HEK293 (cell line): ENCODE measurements around the gene RBBP8NL.
A peak's percentile ranks its signal among the peaks of the same experiment; 100 is the strongest.
"Not testable (repeated sequence)": the region's sequence is repeated elsewhere in the genome, so short reads cannot be mapped to it uniquely, and the experiment has no call there.

Experiments used
- CTCF ChIA-PET: fragments of 350-600 bp; formaldehyde crosslinking; extraction: SDS; loops from one replicate; lab custom pipeline; 2021; ENCODE audit warnings: antibody characterized with exemption; lab: Yijun Ruan, JAX
- POLR2A ChIA-PET: fragments of 300-600 bp; formaldehyde crosslinking; extraction: SDS; loops from one replicate; lab custom pipeline; 2020; ENCODE audit warnings: antibody characterized with exemption, inconsistent platforms; lab: Yijun Ruan, JAX
- H3K27ac ChIP-seq: fragments of 200-500 bp; sonication (Bioruptor generic); 2 replicates; pipeline ENCODE4 v1.5.1; 2014; ENCODE audit warnings: low read depth, low read length, control low read depth, inconsistent platforms; ENCODE audit errors: extremely low read depth
- H3K36me3 ChIP-seq, 2 experiments: fragments of 200-500 bp in 1 of 2; sonication (Bioruptor generic) in 1 of 2; 1 replicate in 1 of 2; 2 replicates in 1 of 2; pipeline ENCODE4 v1.5.1; 2014 to 2017; ENCODE audit warnings: inconsistent platforms in 2 of 2, low read length in 2 of 2; ENCODE audit not compliant: control insufficient read depth in 2 of 2, insufficient read depth in 1 of 2
- H3K4me1 ChIP-seq: fragments of 200-500 bp; sonication (Bioruptor generic); 2 replicates; pipeline ENCODE4 v1.5.1; 2014; ENCODE audit warnings: mild to moderate bottlenecking, low read length, inconsistent platforms; ENCODE audit not compliant: control insufficient read depth, insufficient read depth
- H3K4me3 ChIP-seq: 2 replicates; pipeline ENCODE4 v1.5.1; 2011; ENCODE audit warnings: low read depth, mild to moderate bottlenecking, control low read depth, low read length, moderate library complexity
- H3K9me3 ChIP-seq: fragments of 200-500 bp; sonication (Bioruptor generic); 2 replicates; pipeline ENCODE4 v1.5.1; 2014; ENCODE audit warnings: low read depth, low read length, inconsistent platforms; ENCODE audit not compliant: control insufficient read depth, insufficient read depth
- EGR2 ChIP-seq: fragments of 450-650 bp; formaldehyde crosslinking; IDR thresholded peaks from 2 replicates; pipeline ENCODE4 v1.5.1; 2016; ENCODE audit warnings: low read depth, missing biosample characterization, missing genetic modification characterization
- GLIS2 ChIP-seq: fragments of 450-650 bp; formaldehyde crosslinking; IDR thresholded peaks from 2 replicates; pipeline ENCODE4 v1.5.1; 2016; ENCODE audit warnings: missing biosample characterization, missing genetic modification characterization
- KLF7 ChIP-seq: fragments of 450-650 bp; formaldehyde crosslinking; IDR thresholded peaks from 2 replicates; pipeline ENCODE4 v1.5.1; 2016; ENCODE audit warnings: missing biosample characterization, missing genetic modification characterization, borderline replicate concordance
- SCRT1 ChIP-seq: fragments of 450-650 bp; formaldehyde crosslinking; IDR thresholded peaks from 2 replicates; pipeline ENCODE4 v1.5.1; 2016; ENCODE audit warnings: missing biosample characterization, missing genetic modification characterization, borderline replicate concordance
- YY2 ChIP-seq: fragments of 450-650 bp; formaldehyde crosslinking; IDR thresholded peaks from 2 replicates; pipeline ENCODE4 v1.5.1; 2016; ENCODE audit warnings: missing biosample characterization, missing genetic modification characterization
- ZFHX2 ChIP-seq: fragments of 450-650 bp; formaldehyde crosslinking; conservative IDR thresholded peaks from 2 replicates; pipeline ENCODE4 v1.5.1; 2016; ENCODE audit warnings: missing biosample characterization, missing genetic modification characterization
- ZNF223 ChIP-seq: fragments of 450-650 bp; formaldehyde crosslinking; IDR thresholded peaks from 2 replicates; pipeline ENCODE4 v1.5.1; 2016; ENCODE audit warnings: missing biosample characterization, missing genetic modification characterization
- ZNF324 ChIP-seq: fragments of 450-650 bp; formaldehyde crosslinking; IDR thresholded peaks from 2 replicates; pipeline ENCODE4 v1.5.1; 2016; ENCODE audit warnings: missing biosample characterization, missing genetic modification characterization
- ZNF596 ChIP-seq: fragments of 450-650 bp; IDR thresholded peaks from 2 replicates; pipeline ENCODE4 v1.5.0; 2018; ENCODE audit warnings: missing biosample characterization, mild to moderate bottlenecking, missing genetic modification characterization, moderate library complexity
- ZNF600 ChIP-seq: fragments of 450-650 bp; formaldehyde crosslinking; IDR thresholded peaks from 2 replicates; pipeline ENCODE4 v1.5.1; 2016; ENCODE audit warnings: missing biosample characterization, missing genetic modification characterization
- ZNF677 ChIP-seq: fragments of 450-650 bp; IDR thresholded peaks from 2 replicates; pipeline ENCODE4 v1.5.0; 2018; ENCODE audit warnings: missing biosample characterization, mild to moderate bottlenecking, missing genetic modification characterization, moderate library complexity
- ZNF747 ChIP-seq: fragments of 450-650 bp; formaldehyde crosslinking; IDR thresholded peaks from 2 replicates; pipeline ENCODE4 v1.5.1; 2016; ENCODE audit warnings: missing biosample characterization, missing genetic modification characterization
- ZNF76 ChIP-seq: fragments of 450-650 bp; formaldehyde crosslinking; IDR thresholded peaks from 2 replicates; pipeline ENCODE4; 2016; ENCODE audit warnings: low read depth, missing biosample characterization, missing genetic modification characterization, borderline replicate concordance
- ZNF837 ChIP-seq: fragments of 450-650 bp; formaldehyde crosslinking; IDR thresholded peaks from 2 replicates; pipeline ENCODE4 v1.5.1; 2016; ENCODE audit warnings: missing biosample characterization, missing genetic modification characterization
- TF ChIP-seq, protein P1 (sequence below): fragments of 450-650 bp; formaldehyde crosslinking; IDR thresholded peaks from 2 replicates; pipeline ENCODE4 v1.5.1; 2017; ENCODE audit warnings: missing biosample characterization, missing genetic modification characterization
- TF ChIP-seq, protein P2 (sequence below): fragments of 450-650 bp; formaldehyde crosslinking; IDR thresholded peaks from 2 replicates; pipeline ENCODE4 v1.5.1; 2016; ENCODE audit warnings: missing biosample characterization, missing genetic modification characterization, borderline replicate concordance
- TF ChIP-seq, protein P3 (sequence below): fragments of 450-650 bp; formaldehyde crosslinking; IDR thresholded peaks from 2 replicates; pipeline ENCODE4 v1.5.1; 2016; ENCODE audit warnings: missing biosample characterization, missing genetic modification characterization

RBBP8NL gene

DNA sequence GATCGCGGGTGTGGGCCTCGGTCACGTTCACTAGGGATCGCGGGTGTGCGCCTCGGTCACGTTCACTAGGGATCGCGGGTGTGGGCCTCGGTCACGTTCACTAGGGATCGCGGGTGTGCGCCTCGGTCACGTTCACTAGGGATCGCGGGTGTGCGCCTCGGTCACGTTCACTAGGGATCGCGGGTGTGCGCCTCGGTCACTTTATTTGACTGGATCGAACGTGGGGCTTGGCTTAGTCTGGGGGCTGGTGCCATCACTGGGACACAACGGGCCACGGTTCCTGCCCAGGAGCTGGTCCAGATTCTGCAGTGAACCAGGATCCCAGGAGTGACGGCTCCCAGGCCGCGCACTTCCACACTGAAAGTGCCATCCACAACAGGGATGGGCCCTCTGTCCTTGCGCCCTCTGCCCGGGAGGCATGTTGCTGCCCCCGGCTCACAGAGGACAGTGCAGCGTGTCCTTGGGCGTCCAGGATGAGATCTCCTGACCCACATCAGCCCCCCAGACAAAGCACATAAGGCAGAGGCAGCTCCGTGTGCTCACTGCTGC is 53.6 kb downstream of the RBBP8NL start:
- POLR2A ChIA-PET, result interaction anchor here (0.7 to 1.5 kb wide), 2 partner anchors 14 to 168 kb away, joined by 3 to 5 read pairs; partner anchors contain the start of gene RPS21
- H3K36me3 ChIP-seq, H3K27ac ChIP-seq, H3K4me3 ChIP-seq, CTCF ChIA-PET, H3K9me3 ChIP-seq: not testable (repeated sequence)
- H3K4me1 ChIP-seq, result peaks cover 16% of the 10 kb centered on the region

DNA sequence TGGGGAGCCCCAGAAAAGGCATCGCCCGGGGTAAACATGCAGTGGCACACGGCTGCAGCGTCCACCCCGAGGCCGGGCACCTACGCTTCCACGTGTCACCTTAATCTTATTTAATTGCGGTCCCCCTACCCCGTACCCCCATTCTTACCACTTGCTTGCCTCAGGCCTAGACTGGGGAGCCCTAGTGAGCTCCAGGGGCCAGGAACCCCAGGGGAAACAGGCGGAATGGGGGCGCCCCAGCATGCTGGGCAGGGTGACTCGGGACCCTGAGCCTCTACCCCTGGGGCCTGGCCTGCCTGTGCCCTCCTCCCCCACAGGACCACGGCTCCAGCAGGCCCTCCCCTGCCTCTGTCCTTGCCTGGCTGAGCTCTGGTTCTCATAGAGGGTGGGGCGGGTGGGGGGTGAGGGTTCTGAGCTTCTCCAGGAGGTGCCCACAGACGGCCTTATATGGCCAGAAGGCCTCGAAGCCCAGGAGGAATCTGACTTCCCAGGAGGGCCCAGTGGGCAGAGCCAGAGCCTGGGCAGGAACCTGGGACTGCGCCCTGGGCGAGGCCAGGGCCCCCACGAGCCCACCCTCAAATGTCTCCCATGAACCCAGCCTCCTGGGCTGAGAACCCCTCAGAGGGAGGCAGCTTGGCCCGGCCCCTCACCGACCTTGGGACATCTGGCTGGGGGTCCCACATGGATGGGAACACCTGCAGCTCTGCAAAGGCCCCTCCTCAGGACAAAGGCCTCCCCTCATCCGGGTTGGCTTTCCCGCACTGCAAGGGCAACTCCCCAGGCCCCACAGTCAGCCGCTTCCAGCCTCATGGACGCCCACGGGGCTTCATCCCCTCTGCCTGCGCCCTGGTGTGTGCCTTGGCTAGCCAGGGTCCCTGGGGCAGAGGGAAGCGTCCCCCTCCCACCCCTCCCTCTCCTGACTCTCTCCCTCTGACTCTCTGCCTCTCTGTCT is 55.0 kb downstream of the RBBP8NL start:
- POLR2A ChIA-PET, result interaction anchor here (0.6 kb wide), 1 partner anchor 79 kb away, joined by 3 read pairs; no protein-coding TSS in a partner anchor
- peaks cover 27% of the 10 kb centered on the region for H3K4me1 ChIP-seq
- H3K9me3 ChIP-seq, result no peaks in the 10 kb centered on the region
- no peaks in the 10 kb centered on the region for H3K36me3 ChIP-seq
- H3K4me3 ChIP-seq, result no peak overlapping the region
- CTCF ChIA-PET, result interaction anchor here (0.6 to 4.6 kb wide), 3 partner anchors 10 to 476 kb away, joined by 3 to 25 read pairs (median 6); no protein-coding TSS in a partner anchor
- TF ChIP-seq ZNF837 (tag by site-specific recombination), result no peak
- no peak for TF ChIP-seq ZNF223 (tag by site-specific recombination)
- TF ChIP-seq, protein P1, sequence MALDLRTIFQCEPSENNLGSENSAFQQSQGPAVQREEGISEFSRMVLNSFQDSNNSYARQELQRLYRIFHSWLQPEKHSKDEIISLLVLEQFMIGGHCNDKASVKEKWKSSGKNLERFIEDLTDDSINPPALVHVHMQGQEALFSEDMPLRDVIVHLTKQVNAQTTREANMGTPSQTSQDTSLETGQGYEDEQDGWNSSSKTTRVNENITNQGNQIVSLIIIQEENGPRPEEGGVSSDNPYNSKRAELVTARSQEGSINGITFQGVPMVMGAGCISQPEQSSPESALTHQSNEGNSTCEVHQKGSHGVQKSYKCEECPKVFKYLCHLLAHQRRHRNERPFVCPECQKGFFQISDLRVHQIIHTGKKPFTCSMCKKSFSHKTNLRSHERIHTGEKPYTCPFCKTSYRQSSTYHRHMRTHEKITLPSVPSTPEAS (tag by site-specific recombination), result no peak
- TF ChIP-seq ZNF76 (tag by site-specific recombination), result no peak
- TF ChIP-seq SCRT1 (tag by site-specific recombination), result no peak
- TF ChIP-seq GLIS2, result peak; percentile 58
- TF ChIP-seq, protein P2, sequence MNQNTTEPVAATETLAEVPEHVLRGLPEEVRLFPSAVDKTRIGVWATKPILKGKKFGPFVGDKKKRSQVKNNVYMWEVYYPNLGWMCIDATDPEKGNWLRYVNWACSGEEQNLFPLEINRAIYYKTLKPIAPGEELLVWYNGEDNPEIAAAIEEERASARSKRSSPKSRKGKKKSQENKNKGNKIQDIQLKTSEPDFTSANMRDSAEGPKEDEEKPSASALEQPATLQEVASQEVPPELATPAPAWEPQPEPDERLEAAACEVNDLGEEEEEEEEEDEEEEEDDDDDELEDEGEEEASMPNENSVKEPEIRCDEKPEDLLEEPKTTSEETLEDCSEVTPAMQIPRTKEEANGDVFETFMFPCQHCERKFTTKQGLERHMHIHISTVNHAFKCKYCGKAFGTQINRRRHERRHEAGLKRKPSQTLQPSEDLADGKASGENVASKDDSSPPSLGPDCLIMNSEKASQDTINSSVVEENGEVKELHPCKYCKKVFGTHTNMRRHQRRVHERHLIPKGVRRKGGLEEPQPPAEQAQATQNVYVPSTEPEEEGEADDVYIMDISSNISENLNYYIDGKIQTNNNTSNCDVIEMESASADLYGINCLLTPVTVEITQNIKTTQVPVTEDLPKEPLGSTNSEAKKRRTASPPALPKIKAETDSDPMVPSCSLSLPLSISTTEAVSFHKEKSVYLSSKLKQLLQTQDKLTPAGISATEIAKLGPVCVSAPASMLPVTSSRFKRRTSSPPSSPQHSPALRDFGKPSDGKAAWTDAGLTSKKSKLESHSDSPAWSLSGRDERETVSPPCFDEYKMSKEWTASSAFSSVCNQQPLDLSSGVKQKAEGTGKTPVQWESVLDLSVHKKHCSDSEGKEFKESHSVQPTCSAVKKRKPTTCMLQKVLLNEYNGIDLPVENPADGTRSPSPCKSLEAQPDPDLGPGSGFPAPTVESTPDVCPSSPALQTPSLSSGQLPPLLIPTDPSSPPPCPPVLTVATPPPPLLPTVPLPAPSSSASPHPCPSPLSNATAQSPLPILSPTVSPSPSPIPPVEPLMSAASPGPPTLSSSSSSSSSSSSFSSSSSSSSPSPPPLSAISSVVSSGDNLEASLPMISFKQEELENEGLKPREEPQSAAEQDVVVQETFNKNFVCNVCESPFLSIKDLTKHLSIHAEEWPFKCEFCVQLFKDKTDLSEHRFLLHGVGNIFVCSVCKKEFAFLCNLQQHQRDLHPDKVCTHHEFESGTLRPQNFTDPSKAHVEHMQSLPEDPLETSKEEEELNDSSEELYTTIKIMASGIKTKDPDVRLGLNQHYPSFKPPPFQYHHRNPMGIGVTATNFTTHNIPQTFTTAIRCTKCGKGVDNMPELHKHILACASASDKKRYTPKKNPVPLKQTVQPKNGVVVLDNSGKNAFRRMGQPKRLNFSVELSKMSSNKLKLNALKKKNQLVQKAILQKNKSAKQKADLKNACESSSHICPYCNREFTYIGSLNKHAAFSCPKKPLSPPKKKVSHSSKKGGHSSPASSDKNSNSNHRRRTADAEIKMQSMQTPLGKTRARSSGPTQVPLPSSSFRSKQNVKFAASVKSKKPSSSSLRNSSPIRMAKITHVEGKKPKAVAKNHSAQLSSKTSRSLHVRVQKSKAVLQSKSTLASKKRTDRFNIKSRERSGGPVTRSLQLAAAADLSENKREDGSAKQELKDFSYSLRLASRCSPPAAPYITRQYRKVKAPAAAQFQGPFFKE (tag by site-specific recombination), result no peak
- TF ChIP-seq ZNF677 (tag by site-specific recombination), result no peak
- no peak for TF ChIP-seq YY2 (tag by site-specific recombination)
- 0 out of 2 replicates have a peak, but pooled peaks have one; percentile 6 for TF ChIP-seq EGR2
- no peak for TF ChIP-seq ZNF747 (tag by site-specific recombination)
- TF ChIP-seq, protein P3, sequence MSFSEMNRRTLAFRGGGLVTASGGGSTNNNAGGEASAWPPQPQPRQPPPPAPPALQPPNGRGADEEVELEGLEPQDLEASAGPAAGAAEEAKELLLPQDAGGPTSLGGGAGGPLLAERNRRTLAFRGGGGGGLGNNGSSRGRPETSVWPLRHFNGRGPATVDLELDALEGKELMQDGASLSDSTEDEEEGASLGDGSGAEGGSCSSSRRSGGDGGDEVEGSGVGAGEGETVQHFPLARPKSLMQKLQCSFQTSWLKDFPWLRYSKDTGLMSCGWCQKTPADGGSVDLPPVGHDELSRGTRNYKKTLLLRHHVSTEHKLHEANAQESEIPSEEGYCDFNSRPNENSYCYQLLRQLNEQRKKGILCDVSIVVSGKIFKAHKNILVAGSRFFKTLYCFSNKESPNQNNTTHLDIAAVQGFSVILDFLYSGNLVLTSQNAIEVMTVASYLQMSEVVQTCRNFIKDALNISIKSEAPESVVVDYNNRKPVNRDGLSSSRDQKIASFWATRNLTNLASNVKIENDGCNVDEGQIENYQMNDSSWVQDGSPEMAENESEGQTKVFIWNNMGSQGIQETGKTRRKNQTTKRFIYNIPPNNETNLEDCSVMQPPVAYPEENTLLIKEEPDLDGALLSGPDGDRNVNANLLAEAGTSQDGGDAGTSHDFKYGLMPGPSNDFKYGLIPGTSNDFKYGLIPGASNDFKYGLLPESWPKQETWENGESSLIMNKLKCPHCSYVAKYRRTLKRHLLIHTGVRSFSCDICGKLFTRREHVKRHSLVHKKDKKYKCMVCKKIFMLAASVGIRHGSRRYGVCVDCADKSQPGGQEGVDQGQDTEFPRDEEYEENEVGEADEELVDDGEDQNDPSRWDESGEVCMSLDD (tag by site-specific recombination), result peak; percentile 36; the same call in 1 of the 2 replicates
- TF ChIP-seq ZNF600 (tag by site-specific recombination), result no peak
- no peak for TF ChIP-seq KLF7 (tag by site-specific recombination)
- TF ChIP-seq ZFHX2 (tag by site-specific recombination), result peak; percentile 50
- no peak for TF ChIP-seq ZNF324 (tag by site-specific recombination)
- no peak for TF ChIP-seq ZNF596 (tag by site-specific recombination)
- H3K27ac ChIP-seq, result no peak overlapping the region
